ENCODE data around the gene GATM.
"Not testable (repeated sequence)": the region's sequence is repeated elsewhere in the genome, so short reads cannot be mapped to it uniquely, and the experiment has no call there.

The GATM gene

DNA sequence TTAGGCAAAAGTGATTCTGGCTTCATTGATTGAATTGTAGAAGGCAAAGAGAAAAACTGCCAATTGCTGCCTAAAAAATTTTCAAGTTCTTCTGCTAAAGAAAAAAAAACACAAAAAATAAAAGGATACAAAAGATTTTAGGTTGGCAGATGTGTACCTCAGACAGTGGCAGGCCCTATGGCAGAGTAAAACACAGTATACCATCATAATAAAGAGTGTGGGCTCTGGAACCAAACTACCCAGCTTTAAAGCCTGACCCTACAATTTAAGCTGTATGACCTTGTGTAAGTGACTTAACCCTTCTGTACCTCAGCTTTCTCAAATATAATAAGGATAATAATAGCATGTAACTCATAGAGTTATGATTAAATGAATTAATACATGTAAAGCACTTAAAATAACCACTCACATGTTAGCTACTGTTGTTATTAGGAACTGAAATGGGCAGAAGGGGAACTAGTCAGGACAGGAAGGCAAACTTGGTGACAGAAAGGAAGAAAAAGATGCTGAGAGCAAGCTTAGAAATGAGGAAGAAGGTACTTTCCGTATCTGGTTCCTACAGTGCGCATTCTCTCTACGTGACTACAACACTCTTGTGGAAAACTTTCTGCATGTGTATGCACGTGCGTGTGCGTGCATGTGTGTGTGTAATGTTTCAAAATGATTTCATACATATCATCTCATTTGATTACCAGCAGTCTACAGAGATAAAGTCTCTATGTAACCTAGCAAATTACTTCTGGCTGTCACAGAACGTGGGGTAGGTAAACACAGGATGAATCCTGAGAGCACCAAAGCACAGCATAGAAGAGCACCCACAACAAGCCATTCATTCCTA, 13.6 kb upstream of the GATM start:
- in situ Hi-C loops (cut with HindIII; ENCODE audit: low sequenced_read_pairs), result no loop called here

DNA sequence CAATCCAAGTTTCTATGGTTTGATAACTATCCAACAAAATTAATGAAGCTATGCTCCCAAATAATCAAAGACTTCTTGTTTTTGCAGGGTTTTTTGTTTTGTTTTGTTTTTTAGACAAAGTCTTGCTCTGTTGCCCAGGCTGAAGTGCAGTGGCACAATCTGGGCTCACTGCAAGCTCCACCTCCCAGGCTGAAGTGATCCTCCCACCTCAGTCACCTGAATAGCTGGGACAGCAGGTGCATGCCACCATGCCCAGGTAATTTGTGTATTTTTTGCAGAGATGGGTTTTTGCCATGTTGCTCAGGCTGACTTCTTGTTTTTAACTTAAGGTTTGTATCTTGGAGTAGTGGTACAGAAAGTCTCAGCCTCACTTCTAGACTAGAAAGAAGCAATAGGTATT, 11.0 kb upstream of the GATM start:
- in situ Hi-C loops (cut with HindIII; ENCODE audit: low sequenced_read_pairs), result no loop called here

DNA sequence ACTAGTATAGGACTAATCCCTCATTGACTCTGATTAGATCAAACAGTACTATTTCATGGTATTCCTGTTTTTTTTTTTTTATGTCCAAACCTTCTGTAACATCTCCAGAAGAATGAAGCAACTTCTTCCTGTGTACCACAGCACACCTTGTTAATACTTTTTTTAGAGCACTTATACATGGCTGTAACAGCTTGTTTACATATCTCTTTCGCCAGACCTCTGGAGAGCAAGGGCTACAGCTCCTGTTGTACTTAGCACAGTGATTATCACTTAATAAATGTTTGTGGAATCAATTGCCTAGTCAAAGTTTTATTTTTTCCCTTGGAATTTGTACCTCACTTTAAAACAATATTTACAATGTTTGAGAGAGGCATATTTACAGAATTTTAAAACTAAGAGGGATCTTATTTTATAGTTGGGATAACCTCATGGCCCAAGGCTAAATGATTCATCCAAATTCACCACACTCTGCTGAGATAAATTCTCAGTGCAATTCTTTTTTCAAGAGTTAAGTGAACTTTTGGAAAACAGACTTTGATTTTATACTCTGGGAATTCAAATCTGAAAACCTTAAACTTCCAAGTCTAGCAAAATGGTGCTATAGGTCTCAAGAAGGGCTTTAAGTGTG, 9.2 kb upstream of the GATM start:
- in situ Hi-C loops (cut with HindIII; ENCODE audit: low sequenced_read_pairs), result no loop called here

DNA sequence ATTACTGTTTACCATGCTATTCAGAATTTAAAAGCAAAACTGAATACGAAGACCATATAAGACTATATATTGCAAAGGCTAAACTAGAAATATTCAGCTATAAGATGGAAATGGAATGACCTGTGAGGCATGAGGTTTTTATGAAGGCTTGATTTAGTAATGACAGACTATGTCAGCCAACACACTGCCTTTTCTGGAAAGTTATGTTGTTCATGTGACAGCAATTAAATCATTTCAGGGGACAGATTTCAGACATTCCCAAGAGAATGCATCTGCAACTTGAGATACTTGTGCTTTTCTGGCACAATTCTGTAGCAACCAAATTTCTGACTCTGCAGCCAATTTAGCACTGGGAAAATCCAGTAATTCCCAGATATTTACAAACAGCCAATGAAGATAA, 8.6 kb upstream of the GATM start:
- in situ Hi-C loops (cut with HindIII; ENCODE audit: low sequenced_read_pairs), result no loop called here

DNA sequence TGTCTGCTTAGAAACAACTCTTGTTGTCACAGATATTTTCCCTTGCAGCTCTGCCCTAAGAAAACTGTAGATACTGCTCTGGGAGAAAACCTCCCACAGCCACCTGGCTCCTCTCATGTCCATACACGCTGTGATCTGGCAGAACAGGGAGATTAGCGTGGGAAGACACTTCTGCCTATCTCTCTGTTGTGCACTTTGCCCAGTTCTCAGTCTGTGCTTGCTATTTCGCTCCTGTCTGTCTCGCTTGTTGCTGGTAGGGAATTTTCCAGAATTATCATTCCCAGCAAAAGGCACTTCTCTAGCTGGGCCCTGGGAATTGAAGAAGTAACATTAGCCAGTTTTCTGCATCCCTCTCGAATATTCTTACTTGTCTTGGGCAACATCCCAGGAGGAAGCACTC, 8.1 kb upstream of the GATM start:
- in situ Hi-C loops (cut with HindIII; ENCODE audit: low sequenced_read_pairs), result no loop called here

DNA sequence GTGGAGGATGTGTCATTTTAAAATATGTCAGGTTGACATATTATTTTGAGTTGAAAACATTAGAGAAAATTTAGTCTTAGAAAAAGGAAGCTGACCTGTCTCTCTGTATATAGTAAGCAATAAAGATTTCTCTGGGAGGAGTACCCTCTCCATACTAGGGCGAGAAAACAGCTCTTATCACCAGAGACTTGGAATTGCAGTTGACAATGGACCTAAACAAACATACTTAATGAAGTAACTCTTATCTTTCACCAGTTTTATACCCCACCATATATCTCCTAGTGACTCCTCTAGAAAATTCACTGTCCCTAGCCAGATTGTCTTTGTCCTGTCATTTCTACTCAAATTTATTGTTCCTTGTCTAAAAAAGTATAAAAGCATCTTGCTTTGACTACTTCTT, 7.2 kb upstream of the GATM start:
- in situ Hi-C loops (cut with HindIII; ENCODE audit: low sequenced_read_pairs), result no loop called here

DNA sequence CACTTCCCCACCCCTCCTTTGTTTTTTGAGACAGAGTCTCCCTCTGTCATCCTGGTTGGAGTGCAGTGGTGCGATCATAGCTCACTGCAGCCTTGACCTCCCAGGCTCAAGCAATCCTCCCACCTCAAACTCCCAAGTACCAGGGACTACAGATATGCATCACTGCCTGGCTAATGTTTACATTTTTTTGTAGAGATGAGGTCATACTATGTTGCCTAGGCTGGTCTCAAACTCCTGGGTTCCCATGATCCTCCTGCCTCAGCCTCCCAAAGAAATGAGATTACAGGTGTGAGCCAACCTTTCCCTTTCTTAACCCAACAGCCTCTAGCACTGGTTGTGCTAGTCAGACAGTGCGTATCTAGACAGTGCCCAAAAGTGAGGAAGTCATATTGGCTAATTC, 6.4 kb upstream of the GATM start:
- in situ Hi-C loops (cut with HindIII; ENCODE audit: low sequenced_read_pairs), result no loop called here

DNA sequence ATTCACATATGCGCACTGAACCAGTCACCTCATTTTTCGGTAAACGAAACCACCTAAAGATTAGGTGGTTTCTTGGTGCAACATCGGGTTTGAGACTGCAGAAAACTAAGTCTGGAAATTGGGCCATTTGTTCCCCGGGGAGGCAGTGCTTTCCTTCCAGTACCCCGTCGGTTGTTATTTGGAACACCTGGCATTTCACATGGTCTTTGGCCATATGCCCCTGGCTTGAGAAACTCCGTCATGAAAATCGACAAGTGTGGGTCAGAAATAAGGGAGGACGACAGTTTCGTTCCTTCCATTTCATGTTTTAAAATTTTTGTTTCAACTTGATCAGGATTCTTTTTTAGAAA, 544 bp upstream of the GATM start:
- in situ Hi-C loops (cut with HindIII; ENCODE audit: low sequenced_read_pairs), result no loop called here

DNA sequence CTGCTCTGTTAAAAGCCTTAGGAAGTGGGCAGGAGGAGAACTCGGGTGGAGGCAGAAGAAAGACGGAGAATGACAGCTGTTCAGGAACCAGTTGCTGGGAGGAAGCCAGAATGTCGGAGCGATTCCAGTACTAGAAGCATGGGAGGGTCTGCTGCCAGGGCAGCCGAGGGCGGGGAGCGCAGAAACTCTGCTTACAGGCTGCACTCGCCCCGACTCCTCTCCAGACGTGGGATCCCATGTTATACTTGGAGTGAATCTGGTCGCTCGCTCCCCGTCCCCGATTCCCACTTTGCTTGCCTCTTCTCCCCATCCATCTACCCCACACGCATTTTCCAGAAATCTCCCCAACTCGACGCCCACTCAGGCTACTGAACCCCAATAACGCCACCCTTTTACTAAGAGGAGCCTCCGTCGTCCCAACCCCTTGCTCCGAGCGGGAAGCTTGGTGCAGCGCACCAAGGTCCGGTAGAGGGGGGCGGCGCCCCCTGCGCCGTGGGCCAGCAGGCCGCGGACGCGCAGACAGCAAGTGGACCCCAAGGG, 665 bp downstream of the GATM start:
- in situ Hi-C loops (cut with HindIII; ENCODE audit: low sequenced_read_pairs), result no loop called here

DNA sequence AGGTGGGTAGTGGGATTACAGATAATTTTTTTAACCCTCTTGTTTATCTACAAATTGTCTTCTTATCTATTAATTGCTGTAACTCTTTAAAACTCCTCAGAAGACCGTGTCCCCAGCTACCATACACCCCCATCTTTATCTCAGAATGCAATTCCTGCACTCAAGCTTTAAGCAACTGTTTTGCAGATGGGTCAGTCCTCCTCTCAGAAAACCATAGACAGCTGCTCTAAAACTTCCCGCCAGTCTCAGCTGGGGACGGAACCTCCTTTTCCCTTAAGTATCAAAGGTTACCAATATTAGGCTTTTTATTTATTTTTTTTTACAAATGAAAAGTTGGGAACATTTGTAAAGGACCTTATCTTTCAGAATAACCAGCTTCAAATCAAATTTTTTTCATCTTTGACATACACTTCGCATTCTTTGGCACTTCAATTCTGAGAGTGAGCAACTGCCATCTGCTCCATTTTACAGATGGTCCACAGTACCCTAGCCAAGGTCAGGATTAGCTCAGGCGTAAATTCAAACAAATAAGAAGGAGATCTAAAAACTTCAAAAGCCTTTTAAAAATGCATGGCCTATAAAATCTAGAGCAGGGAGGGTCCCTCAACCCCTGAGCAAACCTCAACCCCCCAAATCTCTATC, 1.3 kb downstream of the GATM start:
- in situ Hi-C loops (cut with HindIII; ENCODE audit: low sequenced_read_pairs), result no loop called here

DNA sequence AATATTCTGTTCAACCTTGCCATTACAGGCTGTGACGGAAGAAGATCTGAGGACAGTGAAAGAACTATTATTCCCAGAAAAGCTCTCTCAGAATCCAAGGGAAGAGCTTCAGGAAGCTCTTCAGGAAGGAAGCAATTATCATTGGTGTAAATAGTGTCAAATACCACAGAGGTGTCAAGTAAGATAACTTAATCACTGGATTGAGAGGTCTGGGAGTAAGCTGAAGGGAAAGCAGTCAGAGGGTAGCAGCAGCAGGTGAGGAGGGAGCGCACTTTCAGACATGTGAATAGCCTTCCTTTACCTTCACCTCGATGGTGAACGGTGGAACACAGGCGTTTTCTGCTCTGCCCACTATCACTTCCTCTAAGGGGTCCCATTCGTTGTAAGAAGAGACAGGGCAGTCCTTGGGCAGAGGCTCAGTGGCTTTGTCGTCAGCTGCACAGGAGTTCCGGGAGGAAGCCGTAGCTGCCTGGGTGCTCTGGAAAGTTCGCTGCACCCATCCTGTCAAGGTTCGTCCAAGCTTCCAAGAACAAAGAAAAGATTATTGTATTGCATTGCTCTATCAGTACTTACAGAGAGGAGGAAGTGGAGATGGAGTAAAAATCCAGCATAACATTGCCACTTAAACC, 1.9 kb downstream of the GATM start:
- in situ Hi-C loops (cut with HindIII; ENCODE audit: low sequenced_read_pairs), result no loop called here

DNA sequence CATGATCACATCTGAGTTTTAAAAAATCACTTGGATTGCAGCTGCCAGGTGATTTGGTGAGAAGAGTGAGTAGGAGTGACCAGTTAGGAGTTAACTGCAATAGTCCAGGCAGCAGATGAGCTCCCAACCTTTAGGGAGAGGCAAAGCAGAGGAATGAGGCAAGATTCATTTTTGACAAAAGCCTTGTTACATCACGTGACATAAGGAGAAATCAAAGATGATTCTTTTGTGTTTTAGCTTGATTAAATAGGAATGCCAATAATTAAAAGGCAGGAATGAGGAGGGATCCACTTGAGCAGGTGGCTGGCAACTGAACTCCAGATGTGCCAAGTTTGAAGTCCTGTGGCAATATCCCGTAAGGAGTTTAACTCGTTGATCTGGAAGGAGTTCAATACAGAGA, 2.5 kb downstream of the GATM start:
- in situ Hi-C loops (cut with HindIII; ENCODE audit: low sequenced_read_pairs), result no loop called here

DNA sequence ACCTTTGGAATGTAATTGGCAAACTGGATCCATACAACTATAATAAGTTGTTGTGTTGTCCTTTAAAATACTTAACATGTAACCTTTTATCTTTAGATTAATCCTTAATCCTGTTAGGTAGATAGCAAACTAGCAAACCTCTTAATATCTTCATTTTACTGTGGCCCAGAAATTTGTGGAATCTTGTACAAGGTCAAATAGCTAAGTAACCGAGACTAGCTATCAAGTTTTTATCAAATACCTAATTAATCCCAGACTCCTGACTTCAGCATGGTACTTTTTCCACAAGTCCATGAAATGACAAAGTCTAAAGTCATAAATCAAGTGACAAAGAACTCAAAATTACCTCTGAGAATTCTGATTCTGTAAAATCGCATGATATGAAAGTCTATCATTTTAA, 4.4 kb downstream of the GATM start:
- in situ Hi-C loops (cut with HindIII; ENCODE audit: low sequenced_read_pairs), result no loop called here

DNA sequence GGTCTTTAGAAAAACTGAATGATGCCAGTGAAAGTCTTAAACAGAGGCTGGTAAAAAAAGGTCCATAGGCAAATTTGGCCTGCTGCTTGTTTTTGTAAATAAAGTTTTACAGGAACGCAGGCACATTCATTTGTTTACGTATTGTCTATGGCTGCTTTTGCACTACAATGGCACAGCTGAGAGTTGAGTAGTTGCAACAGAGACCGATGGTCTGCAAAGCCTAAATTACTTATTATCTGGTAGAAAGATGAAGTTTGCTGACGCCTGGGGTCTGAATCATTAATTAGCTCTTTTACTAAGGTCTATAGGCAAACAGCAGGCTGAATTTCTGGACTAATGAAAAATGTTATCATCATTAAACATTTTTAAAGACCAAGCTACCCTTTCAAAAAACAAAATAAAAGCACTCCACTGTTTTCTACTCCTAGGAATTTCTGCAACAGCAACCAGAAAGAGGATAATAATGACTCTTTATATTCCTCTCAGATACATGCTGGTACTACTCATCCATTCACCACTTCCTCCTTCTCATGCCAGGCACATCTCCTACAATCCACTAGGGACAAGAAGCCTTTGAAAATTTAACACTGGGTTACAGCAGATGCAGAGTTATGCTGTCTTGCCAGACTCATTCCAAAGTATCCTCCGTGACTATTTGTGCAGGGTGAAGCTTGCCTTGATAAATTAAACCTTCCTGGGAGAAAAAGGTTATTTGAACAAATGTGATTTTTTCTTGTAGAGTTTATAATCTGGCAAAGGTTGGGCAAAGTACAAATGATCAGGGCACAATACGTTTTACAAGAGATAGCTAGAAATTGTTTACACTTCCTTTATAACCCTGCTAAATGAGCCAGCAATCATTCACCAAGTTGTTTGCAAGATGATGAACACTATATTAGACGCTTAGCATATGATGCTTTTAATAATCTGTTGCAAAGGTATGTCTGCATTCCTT, 6.0 kb downstream of the GATM start:
- in situ Hi-C loops (cut with HindIII; ENCODE audit: low sequenced_read_pairs), result no loop called here

DNA sequence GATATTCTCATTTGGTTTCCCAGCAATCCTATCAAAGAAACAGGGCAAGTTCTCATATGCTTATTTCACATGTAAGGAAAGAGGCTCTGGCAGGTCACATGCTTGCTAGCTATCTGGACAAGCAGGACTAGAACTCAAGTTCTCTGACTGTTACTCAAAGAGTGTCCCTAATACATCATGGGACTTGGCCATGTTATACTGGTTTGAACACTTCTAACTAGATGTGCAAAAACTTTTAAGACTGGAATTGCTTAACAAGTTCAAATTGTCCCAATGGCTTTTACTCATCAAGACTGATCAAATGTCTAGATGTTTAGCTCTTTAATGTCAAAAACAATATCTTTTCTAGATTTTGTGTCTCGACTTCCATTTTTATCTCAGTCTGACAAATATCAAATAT, 6.8 kb downstream of the GATM start:
- in situ Hi-C loops (cut with HindIII; ENCODE audit: low sequenced_read_pairs), result no loop called here

DNA sequence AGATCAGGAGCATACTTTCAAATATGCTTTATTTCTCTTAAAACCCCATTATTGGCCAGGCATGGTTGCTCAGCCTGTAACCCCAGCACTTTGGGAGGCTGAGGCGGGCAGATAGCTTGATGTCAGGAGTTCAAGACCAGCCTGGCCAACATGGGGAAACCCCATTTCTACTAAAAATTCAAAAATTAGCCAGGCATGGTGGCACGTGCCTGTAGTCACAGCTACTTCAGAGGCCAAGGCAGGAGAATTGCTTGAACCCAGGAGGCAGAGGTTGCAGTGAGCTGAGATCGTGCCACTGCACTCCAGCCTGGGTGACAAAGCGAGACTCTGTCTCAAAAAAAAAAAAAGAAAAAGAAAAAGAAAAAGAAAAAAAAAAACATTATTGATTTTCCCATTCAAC, 8.3 kb downstream of the GATM start:
- in situ Hi-C loops (cut with HindIII; ENCODE audit: low sequenced_read_pairs), result not testable (repeated sequence)

DNA sequence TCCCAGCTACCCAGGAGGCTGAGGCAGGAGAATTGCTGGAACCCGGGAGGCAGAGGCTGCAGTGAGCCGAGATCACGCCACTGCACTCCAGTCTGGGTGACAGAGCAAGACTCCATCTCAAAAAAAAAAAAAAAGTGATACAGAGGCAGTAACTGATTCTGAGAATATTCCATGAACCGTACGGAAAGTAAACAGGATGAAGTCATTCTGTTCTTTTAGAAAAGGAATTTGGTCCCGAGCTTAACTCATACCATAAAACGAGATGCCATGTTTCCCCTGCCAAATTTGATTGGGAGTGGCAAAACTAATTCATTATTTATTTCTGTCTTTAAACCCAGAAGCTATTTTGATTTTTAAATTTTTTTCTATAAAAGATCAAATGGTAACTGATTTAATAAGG, 11.1 kb downstream of the GATM start:
- in situ Hi-C loops (cut with HindIII; ENCODE audit: low sequenced_read_pairs), result not testable (repeated sequence)

DNA sequence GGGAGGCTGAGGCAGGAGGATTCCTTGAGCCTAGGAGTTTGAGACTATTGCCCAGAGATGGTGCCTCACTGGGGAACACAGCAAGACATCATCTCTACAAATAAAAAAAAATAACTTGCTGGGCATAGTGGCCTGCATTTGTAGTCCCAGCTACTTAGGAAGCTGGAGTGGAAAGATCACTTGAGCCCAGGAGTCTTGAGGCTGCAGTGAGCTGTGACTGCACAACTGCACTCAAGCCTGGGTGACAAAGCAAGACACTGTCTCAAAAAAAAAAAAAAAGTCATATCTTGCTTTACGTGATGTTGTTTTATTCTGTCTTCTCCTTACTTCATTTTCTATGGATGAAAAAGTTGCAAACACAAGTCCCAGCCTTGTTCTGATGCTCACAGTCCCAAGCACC, 14.1 kb downstream of the GATM start:
- in situ Hi-C loops (cut with HindIII; ENCODE audit: low sequenced_read_pairs), result no loop called here

DNA sequence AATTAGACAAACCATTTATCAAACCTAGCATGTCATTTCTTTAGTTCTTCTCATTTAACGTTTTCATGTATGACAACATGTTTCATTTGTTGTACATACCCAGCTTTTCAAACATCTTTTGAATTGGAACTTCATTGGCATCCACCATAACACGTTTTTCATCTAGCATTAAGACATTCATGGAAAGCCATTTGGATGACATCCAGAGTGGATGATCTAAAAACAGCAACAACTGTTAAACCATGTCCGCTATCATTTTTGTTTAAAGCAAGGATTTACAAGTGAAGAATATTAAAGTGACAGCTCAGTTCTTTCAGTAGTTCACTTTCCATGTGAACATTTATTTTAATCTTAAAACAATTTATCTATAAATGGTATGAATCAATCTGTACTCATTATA, 14.5 kb downstream of the GATM start:
- in situ Hi-C loops (cut with HindIII; ENCODE audit: low sequenced_read_pairs), result no loop called here

DNA sequence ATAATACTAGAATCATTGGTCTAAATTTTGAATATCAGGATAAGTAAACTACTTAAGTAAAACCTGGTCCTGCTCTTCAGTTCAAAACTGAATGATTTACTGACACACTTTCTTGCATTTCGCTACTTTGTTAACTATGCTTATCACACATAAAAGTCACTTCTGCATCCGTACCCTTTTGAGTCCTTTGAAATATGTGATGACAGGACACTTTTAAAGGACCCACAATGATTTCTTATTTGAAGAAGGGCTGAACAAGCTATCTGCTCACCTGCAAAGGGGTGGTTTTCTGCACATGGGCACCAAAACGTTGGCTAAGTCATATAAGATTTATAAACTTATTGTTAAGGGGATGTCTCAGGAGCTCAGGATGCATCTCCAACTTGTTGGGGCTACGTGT, 15.0 kb downstream of the GATM start:
- in situ Hi-C loops (cut with HindIII; ENCODE audit: low sequenced_read_pairs), result no loop called here

DNA sequence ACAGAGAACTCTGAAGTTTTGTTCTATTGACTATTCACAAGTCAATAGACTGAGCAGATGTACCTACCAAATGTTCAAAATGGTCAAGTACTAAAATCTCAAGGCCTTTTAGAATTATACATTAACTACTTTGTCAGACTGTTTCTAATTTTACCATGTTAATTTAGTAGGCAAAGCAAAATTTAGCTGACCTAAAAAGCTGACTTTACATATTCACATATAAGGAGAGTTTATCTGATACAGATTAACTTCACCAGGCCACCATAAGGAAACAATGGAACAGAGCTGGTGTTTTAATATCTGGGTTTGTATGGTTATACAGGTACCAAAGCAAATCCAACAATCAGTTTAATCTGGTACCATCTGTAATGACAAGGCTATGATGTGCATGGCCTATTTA, 15.9 kb downstream of the GATM start:
- in situ Hi-C loops (cut with HindIII; ENCODE audit: low sequenced_read_pairs), result no loop called here
